ENCODE measurements around the gene LRMDA.

LRMDA gene

GRCh38 chr10:75623310-75624093 is 192.1 kb downstream of the LRMDA start:
- in situ Hi-C loops (cut with MboI; ENCODE audit: low sequenced_read_pairs): no loop called here

DNA sequence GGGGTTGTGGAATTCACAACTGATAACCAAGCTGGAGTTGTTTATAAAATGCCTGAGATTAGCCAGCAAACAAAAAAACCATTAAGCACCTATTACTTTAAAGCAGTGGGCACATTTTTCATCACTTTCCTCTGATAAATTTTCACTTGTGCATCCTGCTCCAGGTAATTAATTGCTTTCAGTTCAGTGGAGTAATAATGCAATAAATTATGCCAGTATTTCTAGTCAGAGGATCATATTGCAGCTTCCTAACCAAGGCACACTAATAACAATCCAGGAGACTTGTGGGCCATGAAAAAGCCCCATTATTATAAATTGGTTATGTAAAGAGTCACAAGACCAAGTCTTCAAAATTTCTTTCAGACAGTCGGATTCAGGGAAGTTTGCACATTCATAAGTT is 193.2 kb downstream of the LRMDA start:
- in situ Hi-C loops (cut with MboI; ENCODE audit: low sequenced_read_pairs): loop anchor here (25.0 kb wide), 1 partner anchor 212 kb away; the partner anchor contains the start of gene ZNF503

- in situ Hi-C loops (cut with MboI; ENCODE audit: low sequenced_read_pairs): loop anchor here (25.0 kb wide), 1 partner anchor 218 kb away; the partner anchor contains the start of gene ZNF503
Measured at GRCh38 chr10:75630746-75631145, 199.3 kb downstream of the LRMDA start.

GRCh38 chr10:75632805-75633462 is 201.5 kb downstream of the LRMDA start:
- in situ Hi-C loops (cut with MboI; ENCODE audit: low sequenced_read_pairs): loop anchor here (25.0 kb wide), 1 partner anchor 221 kb away; the partner anchor contains the start of gene ZNF503

GRCh38 chr10:75633568-75633967 is 202.1 kb downstream of the LRMDA start:
- in situ Hi-C loops (cut with MboI; ENCODE audit: low sequenced_read_pairs): loop anchor here (25.0 kb wide), 1 partner anchor 221 kb away; the partner anchor contains the start of gene ZNF503

- in situ Hi-C loops (cut with MboI; ENCODE audit: low sequenced_read_pairs): loop anchor here (25.0 kb wide), 1 partner anchor 223 kb away; the partner anchor contains the start of gene ZNF503
Measured at GRCh38 chr10:75634947-75635346, 203.5 kb downstream of the LRMDA start.

- in situ Hi-C loops (cut with MboI; ENCODE audit: low sequenced_read_pairs): loop anchor here (25.0 kb wide), 1 partner anchor 226 kb away; the partner anchor contains the start of gene ZNF503
Measured at GRCh38 chr10:75638752-75639151, 207.3 kb downstream of the LRMDA start.

DNA sequence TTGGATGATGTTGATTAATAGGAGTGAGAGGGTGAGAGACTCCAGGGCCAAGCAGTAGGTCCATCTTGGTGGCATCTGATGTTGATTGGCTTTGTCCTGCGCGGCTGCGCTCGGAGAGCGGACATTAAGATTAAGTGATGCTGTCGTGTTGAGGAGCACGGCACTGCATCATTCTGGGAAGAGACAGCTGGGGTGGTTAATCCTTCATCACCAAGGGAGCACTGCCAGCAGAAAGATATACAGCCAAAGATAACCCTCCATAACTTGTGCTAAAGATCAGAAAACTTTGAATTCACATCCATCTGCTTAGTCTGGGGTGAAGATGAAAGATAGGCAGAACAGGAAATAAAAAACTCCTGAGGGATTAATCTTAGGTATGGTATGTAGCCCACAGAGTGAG is 208.3 kb downstream of the LRMDA start:
- in situ Hi-C loops (cut with MboI; ENCODE audit: low sequenced_read_pairs): loop anchor here (25.0 kb wide), 1 partner anchor 227 kb away; the partner anchor contains the start of gene ZNF503

DNA sequence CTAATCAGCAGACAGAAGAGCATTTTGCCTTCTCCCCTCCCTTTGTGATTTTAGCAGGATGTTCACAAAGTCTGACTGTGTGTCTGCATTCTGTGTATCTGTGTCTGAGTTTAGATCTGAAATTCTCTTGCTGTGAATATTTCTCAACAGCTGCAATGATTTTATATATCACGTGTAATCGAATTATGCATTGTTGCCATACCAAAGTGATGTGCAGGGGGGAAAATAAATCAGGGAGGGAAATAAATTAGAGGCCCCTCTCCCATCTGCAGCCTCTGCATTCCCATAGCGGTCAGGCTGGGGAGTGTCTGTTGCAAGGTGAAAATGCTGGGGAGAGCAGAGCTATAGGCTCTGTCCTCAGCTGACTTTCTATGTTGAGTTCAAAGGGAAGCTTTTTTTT is 209.0 kb downstream of the LRMDA start:
- in situ Hi-C loops (cut with MboI; ENCODE audit: low sequenced_read_pairs): loop anchor here (25.0 kb wide), 1 partner anchor 228 kb away; the partner anchor contains the start of gene ZNF503

- in situ Hi-C loops (cut with MboI; ENCODE audit: low sequenced_read_pairs): loop anchor here (25.0 kb wide), 1 partner anchor 229 kb away; the partner anchor contains the start of gene ZNF503
Measured at GRCh38 chr10:75640803-75641202, 209.4 kb downstream of the LRMDA start.

GRCh38 chr10:75643405-75643804 is 212.0 kb downstream of the LRMDA start:
- in situ Hi-C loops (cut with MboI; ENCODE audit: low sequenced_read_pairs): loop anchor here (25.0 kb wide), 1 partner anchor 231 kb away; the partner anchor contains the start of gene ZNF503

DNA sequence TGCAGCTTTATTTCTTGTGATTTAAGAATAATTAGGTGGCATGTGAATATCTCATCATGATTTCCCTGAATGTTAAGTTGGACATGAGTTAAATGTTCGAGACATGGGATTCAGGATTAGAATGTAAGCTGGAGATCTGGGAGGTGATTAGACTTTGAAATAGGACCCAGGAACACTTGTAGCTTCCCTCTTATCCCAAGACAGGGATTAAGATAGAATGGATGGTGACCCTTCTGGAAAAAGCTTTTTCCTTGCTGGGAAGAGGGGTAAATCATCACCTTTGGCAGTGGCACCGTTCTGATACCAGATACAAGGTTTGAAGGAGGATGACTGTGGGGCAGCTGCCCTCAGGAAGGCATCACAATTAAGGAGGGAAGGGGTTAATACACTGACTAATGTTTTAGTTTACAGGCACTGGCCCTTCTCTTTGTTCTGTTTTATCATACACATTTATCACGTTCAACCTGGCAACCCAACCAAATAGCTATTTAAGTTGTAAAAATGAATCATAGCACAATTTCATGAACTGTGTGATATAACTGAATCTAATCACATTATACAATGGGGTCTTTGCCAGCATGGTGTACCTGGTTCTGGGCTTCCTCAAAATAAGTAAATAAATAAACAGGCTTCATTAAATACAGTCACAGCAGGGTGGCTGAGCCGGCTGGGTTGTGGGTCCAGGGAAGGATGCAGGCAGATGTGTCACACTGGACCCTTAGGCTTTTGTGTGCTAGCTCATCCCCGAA is 212.7 kb downstream of the LRMDA start:
- in situ Hi-C loops (cut with MboI; ENCODE audit: low sequenced_read_pairs): loop anchor here (25.0 kb wide), 1 partner anchor 232 kb away; the partner anchor contains the start of gene ZNF503

GRCh38 chr10:75645704-75646103 is 214.3 kb downstream of the LRMDA start:
- in situ Hi-C loops (cut with MboI; ENCODE audit: low sequenced_read_pairs): loop anchor here (25.0 kb wide), 1 partner anchor 233 kb away; the partner anchor contains the start of gene ZNF503

DNA sequence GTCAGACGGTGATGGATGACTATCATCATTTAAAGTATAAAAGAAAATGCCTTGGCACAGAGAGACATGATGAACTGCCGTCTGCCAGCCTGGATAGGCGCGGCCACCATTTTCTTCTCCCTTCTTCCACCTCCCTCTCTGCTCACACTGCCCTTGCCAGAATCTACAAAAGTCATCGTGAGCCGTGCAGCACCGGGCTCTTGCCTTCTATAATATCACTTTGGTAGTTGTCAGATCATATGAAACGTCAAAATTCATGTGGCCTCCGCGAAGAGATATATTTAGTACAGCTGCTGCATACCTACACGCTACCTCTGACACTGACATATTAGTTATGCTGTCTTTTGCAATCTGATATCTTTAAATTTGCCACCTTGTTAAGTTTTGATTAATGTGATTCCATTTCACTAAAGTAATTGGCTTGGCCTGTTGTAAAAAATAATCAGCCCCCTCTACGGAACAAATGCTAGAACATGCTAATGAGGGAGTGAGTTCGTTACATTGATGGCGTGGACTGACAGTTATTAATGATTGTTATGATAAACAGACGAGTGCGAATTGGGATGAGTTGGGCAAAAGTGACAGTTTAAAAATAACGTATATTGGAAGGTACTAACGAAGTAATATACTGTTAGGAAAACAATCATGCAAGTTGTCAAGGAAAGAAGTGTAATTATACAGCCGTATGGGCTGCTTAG is 214.9 kb downstream of the LRMDA start:
- in situ Hi-C loops (cut with MboI; ENCODE audit: low sequenced_read_pairs): loop anchor here (25.0 kb wide), 1 partner anchor 234 kb away; the partner anchor contains the start of gene ZNF503

- in situ Hi-C loops (cut with MboI; ENCODE audit: low sequenced_read_pairs): loop anchor here (25.0 kb wide), 1 partner anchor 235 kb away; the partner anchor contains the start of gene ZNF503
Measured at GRCh38 chr10:75646916-75647315, 215.5 kb downstream of the LRMDA start.

- in situ Hi-C loops (cut with MboI; ENCODE audit: low sequenced_read_pairs): loop anchor here (25.0 kb wide), 1 partner anchor 235 kb away; the partner anchor contains the start of gene ZNF503
Measured at GRCh38 chr10:75647675-75648074, 216.3 kb downstream of the LRMDA start.

GRCh38 chr10:75648351-75648750 is 216.9 kb downstream of the LRMDA start:
- in situ Hi-C loops (cut with MboI; ENCODE audit: low sequenced_read_pairs): loop anchor here (25.0 kb wide), 1 partner anchor 236 kb away; the partner anchor contains the start of gene ZNF503

DNA sequence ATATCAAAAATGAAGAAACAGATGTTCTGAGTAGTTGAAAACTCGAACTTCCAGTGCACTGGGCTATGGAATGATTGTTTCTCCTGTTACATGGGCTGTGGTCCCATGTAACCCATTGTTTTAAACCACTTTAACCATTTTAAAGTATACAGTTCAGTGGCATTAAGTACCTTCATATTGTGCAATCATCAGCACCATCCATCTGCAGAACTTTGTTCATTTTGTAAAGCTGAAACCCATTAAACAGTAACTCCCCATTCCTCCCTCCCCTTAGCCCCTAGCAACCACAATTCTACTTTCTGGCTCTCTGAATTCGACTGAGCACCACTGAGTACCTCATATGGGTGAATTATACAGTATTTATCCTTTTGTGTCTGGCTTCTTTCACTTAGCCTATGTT is 217.4 kb downstream of the LRMDA start:
- in situ Hi-C loops (cut with MboI; ENCODE audit: low sequenced_read_pairs): loop anchor here (25.0 kb wide), 1 partner anchor 237 kb away; the partner anchor contains the start of gene ZNF503

DNA sequence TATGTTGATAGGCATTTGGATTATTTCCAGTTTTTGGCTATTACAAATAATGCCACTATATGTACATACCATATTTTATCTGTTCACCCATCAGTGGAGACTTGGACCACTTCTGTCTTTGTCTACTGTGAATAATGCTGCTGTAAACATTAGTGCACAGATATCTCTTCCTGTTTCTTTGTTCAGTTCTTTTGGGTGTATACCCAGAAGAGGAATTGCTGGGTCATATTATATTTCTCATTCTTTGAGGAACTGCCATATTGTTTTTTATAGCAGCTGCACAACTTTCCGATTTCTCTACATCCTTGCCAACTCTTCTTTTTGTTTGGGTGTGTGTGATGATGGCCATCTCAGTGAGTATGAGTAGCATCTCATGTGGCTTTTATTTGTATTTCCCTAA is 218.0 kb downstream of the LRMDA start:
- in situ Hi-C loops (cut with MboI; ENCODE audit: low sequenced_read_pairs): loop anchor here (25.0 kb wide), 1 partner anchor 237 kb away; the partner anchor contains the start of gene ZNF503

Data from HL-60/S4 treated with retinoic acid at 250 ng/mL for 4 days and 3 days (cell line).